Gastrocnemius medialis (tissue), 4 donors: Measurements from ENCODE around the gene VCL. TPM values are rescaled to one million over a fixed set of nuclear protein-coding genes. Genes with fewer than 3 reads are reported as not detected.

Source experiments
- ATAC-seq, 2 donors: fragments of 150-250 bp; one replicate each; pipeline ENCODE4 v1.9.1; 2016
- DNase-seq, 2 donors: peaks; one replicate each; pipeline ENCODE4 v3.0.0-alpha.2; 2019
- H3K27ac ChIP-seq, 4 donors: fragments of 200-600 bp; sonication (generic); 1 replicate in 1 of 4; 2 replicates in 3 of 4; pipeline ENCODE4 v1.5.1; 2016 to 2018; ENCODE audit warnings: mild to moderate bottlenecking in 2 of 4, moderate library complexity in 1 of 4
- H3K27me3 ChIP-seq, 3 donors: fragments of 200-600 bp; sonication (generic) in 2 of 3; 1 replicate in 1 of 3; 2 replicates in 2 of 3; pipeline versions ENCODE4 v1.5.1 to v1.6.0; 2016 to 2019; ENCODE audit warnings: mild to moderate bottlenecking in 1 of 3, moderate library complexity in 1 of 3
- H3K36me3 ChIP-seq, 2 donors: fragments of 200-600 bp; sonication (generic) in 1 of 2; one replicate each; pipeline ENCODE4 v1.5.1; 2017 to 2018
- H3K4me1 ChIP-seq, 2 donors: fragments of 200-600 bp; sonication (generic) in 1 of 2; one replicate each; pipeline ENCODE4 v1.5.1; 2016 to 2017; ENCODE audit warnings: mild to moderate bottlenecking in 2 of 2
- H3K4me3 ChIP-seq, 4 donors: fragments of 200-600 bp; sonication (generic) in 3 of 4; 1 replicate in 1 of 4; 2 replicates in 3 of 4; pipeline ENCODE4 v1.5.1; 2016 to 2019; ENCODE audit warnings: mild to moderate bottlenecking in 2 of 4
- H3K9me3 ChIP-seq, 3 donors: fragments of 200-600 bp; sonication (generic) in 2 of 3; 1 replicate in 1 of 3; 2 replicates in 2 of 3; pipeline ENCODE4 v1.5.1; 2016 to 2019
- POLR2A ChIP-seq, 2 donors: fragments of 450-650 bp; IDR thresholded peaks; one replicate each; pipeline ENCODE4 v1.6.1; 2017; ENCODE audit warnings: antibody characterized with exemption in 2 of 2, mild to moderate bottlenecking in 2 of 2, moderate library complexity in 2 of 2
- in situ Hi-C, 4 donors: fragments of 200-750 bp; cut with MboI; loops; one replicate each; pipeline versions ENCODE4 v1.15.0 to v1.8.0; 2017; ENCODE audit warnings: low sequenced_read_pairs in 4 of 4
- intact Hi-C: fragments of 100-400 bp; cut with DNase I; formaldehyde crosslinking; loops from one replicate; pipeline ENCODE4 v1.15.1; 2023; ENCODE audit warnings: low total_unique reads
- total RNA-seq, 4 donors: library from RNA; depleted of rRNA; stranded (reverse); fragments of >200 nt; gene quantifications; one replicate each; pipeline versions ENCODE4 v1.1.0 to v1.2.3, GENCODE V29; 2016
- TF ChIP-seq, protein P1 (sequence below), 5 experiments: fragments of 450-650 bp in 3 of 5; fragments of 200-600 bp in 2 of 5; sonication (generic) in 2 of 5; IDR thresholded peaks in 4 of 5; conservative IDR thresholded peaks in 1 of 5; 1 replicate in 4 of 5; 2 replicates in 1 of 5; pipeline ENCODE4 v1.5.1; 2016 to 2019; ENCODE audit warnings: antibody characterized with exemption in 5 of 5, mild to moderate bottlenecking in 3 of 5, moderate library complexity in 3 of 5

The VCL gene
- total RNA-seq, 4 donors from 2014 or later, result 129 to 299 (median 210) TPM

DNA sequence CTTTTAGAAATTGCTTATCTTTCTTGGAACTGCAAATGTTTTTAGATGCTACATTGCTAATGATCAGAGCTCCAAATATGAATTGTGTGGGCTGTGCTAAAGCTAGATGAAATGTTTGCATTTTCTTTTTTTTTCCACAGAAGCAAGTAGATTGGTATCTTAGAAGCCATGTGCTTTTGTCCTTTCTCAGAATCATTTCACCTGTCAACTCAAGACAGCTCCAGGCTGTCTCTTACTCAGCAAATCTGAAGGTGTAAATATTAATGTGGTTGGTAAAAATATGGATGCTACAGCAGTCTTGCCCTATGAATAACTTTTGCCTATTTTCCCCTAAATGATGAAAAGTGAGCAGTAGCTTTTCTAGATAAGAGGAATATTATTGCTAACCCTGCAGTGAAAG lies 111.5 kb downstream of the VCL start:
- DNase-seq (no peak), ATAC-seq (no peak)
- no peaks in the 10 kb centered on the region for H3K4me1 ChIP-seq
- intact Hi-C loops (no loop called here), in situ Hi-C loops (no loop called here)
- no peaks in the 10 kb centered on the region for H3K27me3 ChIP-seq
- no peak for TF ChIP-seq POLR2A (IDR thresholded peaks at IDR 0.05)
- TF ChIP-seq, protein P1, sequence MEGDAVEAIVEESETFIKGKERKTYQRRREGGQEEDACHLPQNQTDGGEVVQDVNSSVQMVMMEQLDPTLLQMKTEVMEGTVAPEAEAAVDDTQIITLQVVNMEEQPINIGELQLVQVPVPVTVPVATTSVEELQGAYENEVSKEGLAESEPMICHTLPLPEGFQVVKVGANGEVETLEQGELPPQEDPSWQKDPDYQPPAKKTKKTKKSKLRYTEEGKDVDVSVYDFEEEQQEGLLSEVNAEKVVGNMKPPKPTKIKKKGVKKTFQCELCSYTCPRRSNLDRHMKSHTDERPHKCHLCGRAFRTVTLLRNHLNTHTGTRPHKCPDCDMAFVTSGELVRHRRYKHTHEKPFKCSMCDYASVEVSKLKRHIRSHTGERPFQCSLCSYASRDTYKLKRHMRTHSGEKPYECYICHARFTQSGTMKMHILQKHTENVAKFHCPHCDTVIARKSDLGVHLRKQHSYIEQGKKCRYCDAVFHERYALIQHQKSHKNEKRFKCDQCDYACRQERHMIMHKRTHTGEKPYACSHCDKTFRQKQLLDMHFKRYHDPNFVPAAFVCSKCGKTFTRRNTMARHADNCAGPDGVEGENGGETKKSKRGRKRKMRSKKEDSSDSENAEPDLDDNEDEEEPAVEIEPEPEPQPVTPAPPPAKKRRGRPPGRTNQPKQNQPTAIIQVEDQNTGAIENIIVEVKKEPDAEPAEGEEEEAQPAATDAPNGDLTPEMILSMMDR (IDR thresholded peaks at IDR 0.05 in 4 of 5, conservative IDR thresholded peaks at IDR 0.05 in 1 of 5), result no peak
- H3K9me3 ChIP-seq, result no peaks in the 10 kb centered on the region
- H3K27ac ChIP-seq, result no peak overlapping the region
- no peak overlapping the region for H3K4me3 ChIP-seq
- H3K36me3 ChIP-seq, result peaks cover 2 to 100% of the 10 kb centered on the region in 2 donors

DNA sequence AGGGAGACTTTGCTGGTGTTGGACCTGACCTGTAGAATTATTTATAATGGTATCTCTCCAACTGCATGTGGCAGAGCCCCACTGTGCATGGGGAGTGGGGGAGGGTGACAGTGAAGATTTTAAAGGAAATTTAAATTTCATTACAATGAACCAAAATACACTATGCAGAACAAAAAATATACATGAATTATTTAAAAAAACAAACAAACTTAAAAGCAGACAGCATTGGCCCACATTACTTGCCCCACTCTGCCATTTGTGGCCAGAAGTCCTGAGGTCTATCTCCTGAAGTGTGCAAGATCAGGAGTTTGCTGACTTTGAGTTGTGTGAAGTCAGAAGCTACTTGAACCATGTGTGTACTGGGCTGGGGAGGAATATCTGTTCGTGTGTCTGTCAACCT lies 112.2 kb downstream of the VCL start:
- in situ Hi-C loops (no loop called here), intact Hi-C loops (no loop called here)
- ATAC-seq, result no peak
- Histone ChIP-seq H3K9me3 (no peaks in the 10 kb centered on the region), H3K27ac (no peak overlapping the region), H3K4me3 (no peak overlapping the region), H3K36me3 (peaks cover 0 to 100% of the 10 kb centered on the region in 2 donors), H3K4me1 (no peaks in the 10 kb centered on the region), H3K27me3 (no peaks in the 10 kb centered on the region)
- no peak for DNase-seq
- TF ChIP-seq POLR2A (IDR thresholded peaks at IDR 0.05), result no peak
- TF ChIP-seq, protein P1 (IDR thresholded peaks at IDR 0.05 in 4 of 5, conservative IDR thresholded peaks at IDR 0.05 in 1 of 5), result no peak

DNA sequence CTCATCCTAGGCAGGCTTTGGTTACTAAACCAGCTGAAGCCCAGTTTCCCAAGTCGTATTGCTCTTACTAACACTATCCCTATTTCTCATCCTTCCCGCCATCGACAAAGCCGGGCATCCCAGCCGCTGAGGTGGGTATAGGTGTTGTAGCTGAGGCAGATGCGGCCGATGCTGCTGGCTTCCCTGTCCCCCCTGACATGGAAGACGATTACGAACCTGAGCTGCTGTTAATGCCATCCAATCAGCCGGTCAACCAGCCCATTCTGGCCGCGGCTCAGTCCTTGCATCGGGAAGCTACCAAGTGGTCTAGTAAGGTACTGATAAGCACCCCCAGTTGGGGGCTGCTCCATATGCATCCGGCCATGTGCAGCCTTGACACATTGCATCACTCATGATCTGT lies 113.9 kb downstream of the VCL start:
- Histone ChIP-seq H3K4me3 (no peak overlapping the region), H3K27me3 (no peaks in the 10 kb centered on the region), H3K27ac (no peak overlapping the region), H3K4me1 (no peaks in the 10 kb centered on the region), H3K36me3 (peaks cover 0 to 100% of the 10 kb centered on the region in 2 donors), H3K9me3 (no peaks in the 10 kb centered on the region)
- TF ChIP-seq, protein P1 (IDR thresholded peaks at IDR 0.05 in 4 of 5, conservative IDR thresholded peaks at IDR 0.05 in 1 of 5), result no peak
- no peak for TF ChIP-seq POLR2A (IDR thresholded peaks at IDR 0.05)
- intact Hi-C loops (no loop called here), in situ Hi-C loops (no loop called here)
- no peak for ATAC-seq
- DNase-seq, result no peak

DNA sequence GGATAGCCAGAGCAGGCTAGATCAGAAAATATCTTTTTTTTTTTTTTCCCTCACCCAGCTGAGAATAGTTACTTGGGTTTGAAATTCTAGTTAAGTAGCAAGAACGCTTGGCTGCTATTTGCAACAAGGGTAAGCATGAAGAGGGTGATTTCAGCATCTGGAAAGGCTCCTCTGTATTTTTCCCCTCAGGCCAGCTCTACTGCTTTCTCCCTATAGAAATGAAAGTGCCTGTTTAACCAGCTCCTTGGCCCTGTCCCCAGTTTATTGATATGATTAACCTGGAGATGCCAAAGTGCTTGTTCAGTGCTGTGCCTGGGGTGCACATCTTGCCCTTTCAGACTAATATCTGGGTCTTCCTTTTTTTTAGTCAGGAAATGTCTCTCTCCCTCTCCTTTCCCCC lies 115.6 kb downstream of the VCL start:
- H3K27me3 ChIP-seq, result no peaks in the 10 kb centered on the region
- peak overlapping the region in 2 of 4 donors; percentile 17 to 19 for H3K27ac ChIP-seq
- ATAC-seq (no peak), DNase-seq (no peak)
- in situ Hi-C loops, result no loop called here
- peaks cover 0 to 3% of the 10 kb centered on the region in 2 donors for H3K4me1 ChIP-seq
- no peak overlapping the region for H3K4me3 ChIP-seq
- peaks cover 0 to 98% of the 10 kb centered on the region in 2 donors for H3K36me3 ChIP-seq
- TF ChIP-seq POLR2A (IDR thresholded peaks at IDR 0.05), result no peak
- TF ChIP-seq, protein P1 (IDR thresholded peaks at IDR 0.05 in 4 of 5, conservative IDR thresholded peaks at IDR 0.05 in 1 of 5), result no peak
- intact Hi-C loops, result no loop called here
- no peaks in the 10 kb centered on the region for H3K9me3 ChIP-seq

DNA sequence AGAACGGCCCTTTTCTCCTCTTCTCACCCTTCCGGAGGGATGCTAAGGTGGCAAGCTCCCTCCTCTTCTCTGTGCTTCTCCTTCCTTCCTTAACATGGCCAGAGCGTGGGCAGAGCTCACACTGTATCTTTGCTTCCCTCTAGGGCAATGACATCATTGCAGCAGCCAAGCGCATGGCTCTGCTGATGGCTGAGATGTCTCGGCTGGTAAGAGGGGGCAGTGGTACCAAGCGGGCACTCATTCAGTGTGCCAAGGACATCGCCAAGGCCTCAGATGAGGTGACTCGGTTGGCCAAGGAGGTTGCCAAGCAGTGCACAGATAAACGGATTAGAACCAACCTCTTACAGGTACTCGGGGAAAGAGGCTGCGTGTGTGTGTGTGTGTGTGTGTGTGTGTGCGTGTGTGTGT lies 116.1 kb downstream of the VCL start:
- Histone ChIP-seq H3K27me3 (no peaks in the 10 kb centered on the region), H3K4me1 (peaks cover 0 to 3% of the 10 kb centered on the region in 2 donors)

More for the DNA sequence above, 116.1 kb downstream of the VCL start:
- H3K27ac ChIP-seq, result peak overlapping the region in 2 of 4 donors; percentile 17 to 19
- DNase-seq, result no peak
- ATAC-seq, result no peak
- H3K36me3 ChIP-seq, result peaks cover 0 to 98% of the 10 kb centered on the region in 2 donors
- no peaks in the 10 kb centered on the region for H3K9me3 ChIP-seq
- intact Hi-C loops, result no loop called here
- H3K4me3 ChIP-seq, result no peak overlapping the region
- no peak for TF ChIP-seq POLR2A (IDR thresholded peaks at IDR 0.05)
- TF ChIP-seq, protein P1 (IDR thresholded peaks at IDR 0.05 in 4 of 5, conservative IDR thresholded peaks at IDR 0.05 in 1 of 5), result no peak
- in situ Hi-C loops, result no loop called here
